Upper lobe of left lung (tissue), 6 donors: Measurements from ENCODE around the gene NCAN. TPM values are rescaled to one million over a fixed set of nuclear protein-coding genes. Genes with fewer than 3 reads are reported as not detected.

Experiments used
- ATAC-seq, 2 donors: fragments of 200-7000 bp; cut with Tn5 transposase; one replicate each; pipeline ENCODE4 v1.9.1; 2022; ENCODE audit warnings: mild to moderate bottlenecking in 2 of 2, moderate library complexity in 2 of 2; ENCODE audit not compliant: low FRiP score in 2 of 2
- DNase-seq, 2 donors: peaks; one replicate each; pipeline ENCODE4 v3.0.0-alpha.2; 2019 to 2020
- H3K27ac ChIP-seq, 4 donors: fragments of 200-600 bp; sonication (generic); one replicate each; pipeline ENCODE4 v1.5.1; 2016 to 2019
- H3K27me3 ChIP-seq, 4 donors: fragments of 200-600 bp; sonication (generic); one replicate each; pipeline ENCODE4 v1.5.1; 2017 to 2019
- H3K36me3 ChIP-seq, 4 donors: fragments of 200-600 bp; sonication (generic); one replicate each; pipeline ENCODE4 v1.5.1; 2016 to 2019
- H3K4me1 ChIP-seq, 4 donors: fragments of 200-600 bp; sonication (generic); one replicate each; pipeline ENCODE4 v1.5.1; 2018 to 2019
- H3K4me3 ChIP-seq, 4 donors: fragments of 200-600 bp; sonication (generic); one replicate each; pipeline ENCODE4 v1.5.1; 2017 to 2019; ENCODE audit warnings: mild to moderate bottlenecking in 2 of 4, moderate library complexity in 1 of 4
- H3K9me3 ChIP-seq, 4 donors: fragments of 200-600 bp; sonication (generic); one replicate each; pipeline ENCODE4 v1.5.1; 2018 to 2019
- CTCF ChIP-seq, 6 experiments: fragments of 450-650 bp in 4 of 6; fragments of 200-600 bp in 2 of 6; sonication (generic) in 2 of 6; IDR thresholded peaks; one replicate each; pipeline ENCODE4 v1.5.1; 2016 to 2019; ENCODE audit warnings: antibody characterized with exemption in 6 of 6
- EP300 ChIP-seq, 4 donors: sonication (generic); formaldehyde crosslinking; IDR thresholded peaks; one replicate each; pipeline ENCODE4 v1.5.1; 2017; ENCODE audit warnings: antibody characterized with exemption in 4 of 4, control low read depth in 2 of 4
- POLR2A ChIP-seq, 4 donors: fragments of 450-650 bp; IDR thresholded peaks; one replicate each; pipeline ENCODE4 v1.5.1; 2016 to 2017; ENCODE audit warnings: antibody characterized with exemption in 4 of 4, mild to moderate bottlenecking in 2 of 4
- POLR2AphosphoS5 ChIP-seq, 2 donors: sonication (generic); formaldehyde crosslinking; IDR thresholded peaks; one replicate each; pipeline ENCODE4 v1.5.1; 2017; ENCODE audit warnings: antibody characterized with exemption in 2 of 2
- WGBS, 2 donors: methylation state at CpG; one replicate each; pipeline ENCODE4 v1.1.5; 2017 to 2018; 5-methylcytosine and 5-hydroxymethylcytosine counted together
- total RNA-seq, 6 donors: library from RNA; depleted of rRNA in 4 of 6; stranded (reverse); fragments of >200 nt in 4 of 6; gene quantifications; one replicate each; pipeline versions ENCODE4 v1.1.0 to v1.2.1, GENCODE V29; 2016 to 2021
- donor health status: DM: no; HTN: no; CAD: no; lungs with moderate emphysema.
- donor health status: DM: no; HTN: yes; CAD: no; lungs with severe emphysema.

The NCAN gene
- total RNA-seq, 6 donors from 2014 or later, result 3.1 TPM; not detected in 5

- no peak for DNase-seq
- H3K27me3 ChIP-seq, result peaks cover 0 to 8% (median 4%) of the 10 kb centered on the region in 4 donors
- no peak overlapping the region for H3K4me3 ChIP-seq
- H3K9me3 ChIP-seq, result no peaks in the 10 kb centered on the region
- no peak for TF ChIP-seq CTCF (IDR thresholded peaks at IDR 0.05)
- no peak for TF ChIP-seq POLR2A (IDR thresholded peaks at IDR 0.05)
- TF ChIP-seq EP300 (IDR thresholded peaks at IDR 0.05), result no peak
- TF ChIP-seq POLR2AphosphoS5 (IDR thresholded peaks at IDR 0.05), result no peak
- 83 to 90% methylated on average over 8 of the region's 8 CpGs for WGBS, 2 donors
- peaks cover 5 to 10% (median 8%) of the 10 kb centered on the region in 4 donors for H3K4me1 ChIP-seq
- ATAC-seq, result no peak
- H3K27ac ChIP-seq, result no peak overlapping the region
- H3K36me3 ChIP-seq, result peaks cover 0 to 21% (median 18%) of the 10 kb centered on the region in 4 donors
These were observed 60.3 kb downstream of the NCAN start for GRCh38 chr19:19271828-19272599.

GRCh38 chr19:19274146-19274545 lies 62.4 kb downstream of the NCAN start:
- H3K4me1 ChIP-seq, result peaks cover 5 to 10% (median 8%) of the 10 kb centered on the region in 4 donors
- H3K36me3 ChIP-seq, result peaks cover 6 to 42% (median 40%) of the 10 kb centered on the region in 4 donors
- peaks cover 0 to 8% (median 4%) of the 10 kb centered on the region in 4 donors for H3K27me3 ChIP-seq
- H3K4me3 ChIP-seq, result no peak overlapping the region
- DNase-seq, result no peak
- ATAC-seq, result no peak
- no peak overlapping the region for H3K27ac ChIP-seq
- TF ChIP-seq CTCF (IDR thresholded peaks at IDR 0.05), result no peak
- TF ChIP-seq POLR2AphosphoS5 (IDR thresholded peaks at IDR 0.05), result no peak
- TF ChIP-seq POLR2A (IDR thresholded peaks at IDR 0.05), result no peak
- H3K9me3 ChIP-seq, result no peaks in the 10 kb centered on the region
- WGBS, 2 donors, result 66 to 80% methylated on average over 7 to 8 of the region's 8 CpGs

GRCh38 chr19:19274716-19275565 lies 63.2 kb downstream of the NCAN start:
- Histone ChIP-seq H3K4me3 (no peak overlapping the region), H3K27me3 (peaks cover 0 to 8% (median 4%) of the 10 kb centered on the region in 4 donors), H3K27ac (no peak overlapping the region), H3K36me3 (peaks cover 6 to 50% (median 47%) of the 10 kb centered on the region in 4 donors), H3K4me1 (peaks cover 5 to 10% (median 8%) of the 10 kb centered on the region in 4 donors), H3K9me3 (no peaks in the 10 kb centered on the region)
- TF ChIP-seq CTCF (IDR thresholded peaks at IDR 0.05), result no peak
- no peak for TF ChIP-seq EP300 (IDR thresholded peaks at IDR 0.05)
- no peak for TF ChIP-seq POLR2A (IDR thresholded peaks at IDR 0.05)
- TF ChIP-seq POLR2AphosphoS5 (IDR thresholded peaks at IDR 0.05), result no peak
- WGBS, 2 donors, result 75 to 81% methylated on average over 8 of the region's 9 CpGs
- DNase-seq, result peak in 1 of 2 donors; percentile 38
- ATAC-seq, result no peak

- ATAC-seq, result no peak
- Histone ChIP-seq H3K36me3 (peaks cover 6 to 65% (median 61%) of the 10 kb centered on the region in 4 donors), H3K27ac (no peak overlapping the region), H3K4me3 (no peak overlapping the region), H3K9me3 (no peaks in the 10 kb centered on the region), H3K4me1 (peaks cover 5 to 10% (median 8%) of the 10 kb centered on the region in 4 donors), H3K27me3 (peaks cover 0 to 8% (median 4%) of the 10 kb centered on the region in 4 donors)
- no peak for TF ChIP-seq POLR2A (IDR thresholded peaks at IDR 0.05)
- no peak for TF ChIP-seq CTCF (IDR thresholded peaks at IDR 0.05)
- TF ChIP-seq EP300 (IDR thresholded peaks at IDR 0.05), result no peak
- no peak for TF ChIP-seq POLR2AphosphoS5 (IDR thresholded peaks at IDR 0.05)
- no peak for DNase-seq
- WGBS, 2 donors, result 89 to 93% methylated on average over 12 of the region's 12 CpGs
These were observed 64.6 kb downstream of the NCAN start for GRCh38 chr19:19276386-19276785.
